Kidney (tissue), 14 donors: ENCODE results near the gene MAB21L2. TPM values are rescaled to one million over a fixed set of nuclear protein-coding genes. Genes with fewer than 3 reads are reported as not detected.

Experiments
- DNase-seq, 5 donors: peaks; one replicate each; pipeline ENCODE4 v3.0.0-alpha.2; 2013 to 2020
- FAIRE-seq: peaks from 2 replicates; lab custom pipeline; 2012; peaks lifted over from hg19 to GRCh38; lab: Jason Lieb, UNC
- H3K27ac ChIP-seq, 2 donors: one replicate each; pipeline ENCODE4 v1.7.0; 2013; ENCODE audit warnings: low read depth in 2 of 2, low read length in 2 of 2, inconsistent platforms in 1 of 2
- H3K27me3 ChIP-seq: one replicate; pipeline ENCODE4 v1.7.1; 2013; ENCODE audit warnings: low read length, inconsistent platforms; ENCODE audit not compliant: control insufficient read depth, insufficient read depth
- H3K36me3 ChIP-seq, 3 donors: one replicate each; pipeline versions ENCODE4 v1.7.0 to v1.7.1; 2013; ENCODE audit warnings: low read length in 3 of 3, control low read depth in 1 of 3, inconsistent platforms in 1 of 3; ENCODE audit not compliant: insufficient read depth in 3 of 3, control insufficient read depth in 2 of 3
- H3K4me1 ChIP-seq, 3 donors: one replicate each; pipeline versions ENCODE4 v1.7.0 to v1.7.1; 2013; ENCODE audit warnings: low read length in 3 of 3, inconsistent platforms in 1 of 3, low read depth in 1 of 3; ENCODE audit not compliant: control insufficient read depth in 2 of 3, insufficient read depth in 2 of 3
- H3K4me3 ChIP-seq, 3 donors: one replicate each; pipeline versions ENCODE4 v1.7.0 to v1.8.1; 2013; ENCODE audit warnings: low read length in 3 of 3, control low read depth in 1 of 3, inconsistent platforms in 1 of 3
- H3K9ac ChIP-seq, 3 donors: one replicate each; pipeline versions ENCODE4 v1.7.0 to v1.7.1; 2013; ENCODE audit warnings: low read length in 3 of 3, control low read depth in 1 of 3, inconsistent platforms in 1 of 3
- H3K9me3 ChIP-seq, 3 donors: one replicate each; pipeline versions ENCODE4 v1.7.0 to v1.7.1; 2013; ENCODE audit warnings: low read length in 3 of 3, control low read depth in 1 of 3, inconsistent platforms in 1 of 3; ENCODE audit not compliant: control insufficient read depth in 2 of 3, insufficient read depth in 1 of 3
- CTCF ChIP-seq: IDR thresholded peaks from 3 replicates; pipeline ENCODE4 v1.5.1; 2012; ENCODE audit warnings: mild to moderate bottlenecking, moderate library complexity, borderline replicate concordance; ENCODE audit not compliant: insufficient read depth; ENCODE audit errors: extremely low read depth
- intact Hi-C: fragments of 100-400 bp; cut with DNase I; formaldehyde crosslinking; loops from one replicate; pipeline ENCODE4 v1.11.1; 2022
- polyA plus RNA-seq: library from polyadenylated mRNA; stranded (reverse); fragments of 350-450 nt; fragmentation: Illumina TruSeq; extraction: RNeasy Lipid Tissue Mini Kit (QIAGEN cat#74804); gene quantifications from one replicate; pipeline ENCODE4 v1.2.3, GENCODE V29; 2014; ENCODE audit warnings: low read depth, low replicate concordance; ENCODE audit not compliant: insufficient read depth
- total RNA-seq: library from RNA; stranded (reverse); fragmentation: NEBNext Ultra II Directional; extraction: Animal tissue kit (Norgen Biotek cat#: 25700); gene quantifications from one replicate; pipeline ENCODE4 v1.2.1, GENCODE V29; 2021
- donor health status: control.
- donor health status: control.
- donor health status: control.
- donor health status: control.
- donor health status: control.
- donor health status: DM: yes; HTN: yes; CAD: no.
- donor health status: Normal renal cell carcinoma (clear cell type).

Gene MAB21L2
- total and polyA plus RNA-seq, 2 donors from 2014 or later: 0.09 TPM; not detected in 1

GRCh38 chr4:150580306-150580705 is 1.6 kb upstream of the MAB21L2 start:
- peak overlapping the region in 1 of 3 donors; percentile 55 for H3K4me3 ChIP-seq
- intact Hi-C loops: no loop called here
- FAIRE-seq: no peak
- DNase-seq: peak in 1 of 5 donors; percentile 62
- peaks cover 50% of the 10 kb centered on the region for H3K27me3 ChIP-seq
- no peaks in the 10 kb centered on the region for H3K36me3 ChIP-seq
- no peaks in the 10 kb centered on the region for H3K4me1 ChIP-seq
- no peak overlapping the region for H3K27ac ChIP-seq
- H3K9me3 ChIP-seq: no peaks in the 10 kb centered on the region
- no peak overlapping the region for H3K9ac ChIP-seq
- TF ChIP-seq CTCF: no peak

- no peak overlapping the region for H3K4me3 ChIP-seq
- H3K27ac ChIP-seq: no peak overlapping the region
- intact Hi-C loops: no loop called here
- H3K9me3 ChIP-seq: no peaks in the 10 kb centered on the region
- DNase-seq: peak in 1 of 5 donors; percentile 12
- H3K27me3 ChIP-seq: peaks cover 56% of the 10 kb centered on the region
- H3K36me3 ChIP-seq: no peaks in the 10 kb centered on the region
- FAIRE-seq: no peak
- no peak overlapping the region for H3K9ac ChIP-seq
- TF ChIP-seq CTCF: no peak
- no peaks in the 10 kb centered on the region for H3K4me1 ChIP-seq
These were observed 820 bp upstream of the MAB21L2 start for GRCh38 chr4:150581056-150581605.

- peaks cover 56% of the 10 kb centered on the region for H3K27me3 ChIP-seq
- no peak overlapping the region for H3K9ac ChIP-seq
- no peak overlapping the region for H3K4me3 ChIP-seq
- no peak for FAIRE-seq
- DNase-seq: peak in 4 of 5 donors; percentile 59 to 79 (median 70)
- no peaks in the 10 kb centered on the region for H3K4me1 ChIP-seq
- no peaks in the 10 kb centered on the region for H3K9me3 ChIP-seq
- no peak overlapping the region for H3K27ac ChIP-seq
- intact Hi-C loops: no loop called here
- H3K36me3 ChIP-seq: no peaks in the 10 kb centered on the region
- TF ChIP-seq CTCF: no peak
These were observed 305 bp upstream of the MAB21L2 start for GRCh38 chr4:150581641-150582051.

- DNase-seq (peak; percentile 44 to 67 (median 47)), FAIRE-seq (no peak)
- no peaks in the 10 kb centered on the region for H3K36me3 ChIP-seq
- H3K27me3 ChIP-seq: peaks cover 53% of the 10 kb centered on the region
- peak overlapping the region; percentile 31 to 41 (median 36) for H3K4me3 ChIP-seq
- intact Hi-C loops: no loop called here
- H3K9ac ChIP-seq: no peak overlapping the region
- TF ChIP-seq CTCF: no peak
- H3K9me3 ChIP-seq: no peaks in the 10 kb centered on the region
- H3K4me1 ChIP-seq: no peaks in the 10 kb centered on the region
- H3K27ac ChIP-seq: no peak overlapping the region
These were observed 929 bp downstream of the MAB21L2 start for GRCh38 chr4:150582873-150583286.
